LNCaP clone FGC (cell line): ENCODE data around the gene NDUFS1.
"Not testable (repeated sequence)": the region's sequence is repeated elsewhere in the genome, so short reads cannot be mapped to it uniquely, and the experiment has no call there.

Experiments used
- DNase-seq: peaks from one replicate; pipeline ENCODE4 v3.0.0-alpha.2; 2011; ENCODE audit warnings: low read depth
- H3K4me3 ChIP-seq: 2 replicates; pipeline ENCODE4 v1.5.1; 2011; ENCODE audit warnings: mild to moderate bottlenecking, low read depth, low read length, control low read depth
- TF ChIP-seq, protein P1 (sequence below): IDR thresholded peaks from 2 replicates; pipeline ENCODE4 v1.5.1; 2012; ENCODE audit warnings: mild to moderate bottlenecking; ENCODE audit not compliant: control insufficient read depth, insufficient read depth; ENCODE audit errors: extremely low read depth

NDUFS1 gene

DNA sequence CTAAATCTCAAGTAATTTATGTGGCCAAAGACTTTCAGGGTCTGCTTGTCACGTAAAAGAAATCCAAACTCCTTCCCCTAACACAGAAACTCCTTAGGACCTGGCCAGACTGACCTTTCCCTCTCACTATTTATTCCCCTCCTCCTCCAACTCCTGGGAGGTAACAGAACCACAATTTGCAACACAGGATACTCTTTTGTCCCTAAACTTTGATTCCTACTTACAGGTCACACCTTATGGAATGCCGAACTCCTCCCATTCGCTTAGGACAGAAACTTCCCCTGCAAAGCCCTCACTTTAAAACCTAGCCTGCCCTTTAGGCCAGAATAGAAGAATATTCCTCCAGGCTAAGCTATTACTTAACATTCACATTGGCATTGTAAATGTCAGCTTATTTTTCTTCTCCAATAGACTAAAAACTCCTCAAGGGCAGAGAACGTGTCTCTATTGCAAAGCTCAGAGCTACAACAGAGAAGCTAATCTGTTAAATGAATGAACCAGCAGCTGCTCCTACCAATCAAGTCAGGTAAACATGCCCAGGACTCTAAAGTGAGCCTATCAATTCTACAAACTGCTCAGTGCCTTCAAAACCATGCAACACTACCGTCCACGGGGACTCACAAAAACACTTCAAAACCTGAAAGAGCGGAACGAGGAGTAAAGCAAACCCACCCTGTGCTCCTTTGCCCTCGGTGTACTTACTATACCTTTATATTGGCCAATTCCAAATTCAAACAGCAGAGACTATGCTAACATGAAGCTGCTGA is 79.4 kb downstream of the NDUFS1 start:
- DNase-seq, result no peak
- TF ChIP-seq, protein P1, sequence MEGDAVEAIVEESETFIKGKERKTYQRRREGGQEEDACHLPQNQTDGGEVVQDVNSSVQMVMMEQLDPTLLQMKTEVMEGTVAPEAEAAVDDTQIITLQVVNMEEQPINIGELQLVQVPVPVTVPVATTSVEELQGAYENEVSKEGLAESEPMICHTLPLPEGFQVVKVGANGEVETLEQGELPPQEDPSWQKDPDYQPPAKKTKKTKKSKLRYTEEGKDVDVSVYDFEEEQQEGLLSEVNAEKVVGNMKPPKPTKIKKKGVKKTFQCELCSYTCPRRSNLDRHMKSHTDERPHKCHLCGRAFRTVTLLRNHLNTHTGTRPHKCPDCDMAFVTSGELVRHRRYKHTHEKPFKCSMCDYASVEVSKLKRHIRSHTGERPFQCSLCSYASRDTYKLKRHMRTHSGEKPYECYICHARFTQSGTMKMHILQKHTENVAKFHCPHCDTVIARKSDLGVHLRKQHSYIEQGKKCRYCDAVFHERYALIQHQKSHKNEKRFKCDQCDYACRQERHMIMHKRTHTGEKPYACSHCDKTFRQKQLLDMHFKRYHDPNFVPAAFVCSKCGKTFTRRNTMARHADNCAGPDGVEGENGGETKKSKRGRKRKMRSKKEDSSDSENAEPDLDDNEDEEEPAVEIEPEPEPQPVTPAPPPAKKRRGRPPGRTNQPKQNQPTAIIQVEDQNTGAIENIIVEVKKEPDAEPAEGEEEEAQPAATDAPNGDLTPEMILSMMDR, result no peak
- H3K4me3 ChIP-seq, result no peak overlapping the region

DNA sequence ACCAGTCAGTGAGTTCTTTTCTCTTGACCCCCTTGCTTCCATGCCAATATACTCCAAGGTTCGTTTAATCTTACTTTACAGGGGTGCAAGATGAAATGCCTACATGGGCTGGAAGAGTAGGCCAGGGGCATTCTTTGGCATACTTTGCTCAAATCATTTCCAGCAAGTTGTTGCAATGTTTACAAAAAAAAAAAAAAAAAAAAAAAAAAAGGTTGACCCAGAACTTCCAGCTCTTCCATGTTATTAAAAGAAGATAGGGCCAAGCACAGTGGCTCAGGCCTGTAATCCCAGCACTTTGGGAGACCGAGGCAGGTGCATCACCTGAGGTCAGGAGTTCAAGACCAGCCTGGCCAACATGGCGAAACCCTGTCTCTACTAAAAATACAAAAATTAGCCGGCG is 81.4 kb downstream of the NDUFS1 start:
- H3K4me3 ChIP-seq, DNase-seq: not testable (repeated sequence)

DNA sequence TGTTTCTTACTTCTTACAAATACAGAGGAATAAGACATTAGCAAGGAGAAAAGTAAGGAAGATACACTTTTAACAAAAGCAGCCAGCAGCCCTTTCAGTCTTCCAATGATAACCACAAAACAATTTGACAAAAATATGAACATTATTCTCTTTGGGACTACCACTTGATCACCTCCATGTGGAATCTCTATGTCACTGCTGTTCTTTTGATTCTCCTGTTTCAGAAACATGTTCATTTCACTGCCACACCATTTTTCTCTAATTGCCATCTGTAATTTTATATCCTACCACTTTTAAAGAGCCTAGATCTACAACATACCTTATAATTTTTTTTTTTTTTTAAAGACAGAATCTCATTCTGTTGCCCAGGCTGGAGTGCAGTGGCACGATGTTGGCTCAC is 84.1 kb downstream of the NDUFS1 start:
- H3K4me3 ChIP-seq, result no peak overlapping the region
- DNase-seq, result no peak
- TF ChIP-seq, protein P1, result no peak

DNA sequence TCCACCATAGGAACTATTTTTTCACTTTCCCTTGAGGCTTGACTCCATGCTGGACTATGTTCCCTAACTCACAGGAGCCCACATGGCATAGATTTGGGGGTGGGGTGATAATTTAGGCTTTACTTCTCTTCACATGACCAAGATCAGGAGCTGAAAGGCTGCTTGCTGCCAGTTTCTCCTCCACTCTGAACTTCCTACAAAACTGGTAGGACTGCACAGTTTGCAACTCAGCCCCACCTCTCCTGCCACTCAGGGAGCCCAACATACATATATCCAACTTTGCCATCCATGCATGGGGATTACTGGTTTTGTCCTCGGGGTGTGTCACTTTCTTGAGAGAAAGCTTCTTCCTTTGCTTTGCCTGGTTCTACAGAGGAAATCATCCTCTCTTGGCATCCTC is 87.4 kb downstream of the NDUFS1 start:
- DNase-seq, result no peak
- no peak overlapping the region for H3K4me3 ChIP-seq
- TF ChIP-seq, protein P1, result no peak

DNA sequence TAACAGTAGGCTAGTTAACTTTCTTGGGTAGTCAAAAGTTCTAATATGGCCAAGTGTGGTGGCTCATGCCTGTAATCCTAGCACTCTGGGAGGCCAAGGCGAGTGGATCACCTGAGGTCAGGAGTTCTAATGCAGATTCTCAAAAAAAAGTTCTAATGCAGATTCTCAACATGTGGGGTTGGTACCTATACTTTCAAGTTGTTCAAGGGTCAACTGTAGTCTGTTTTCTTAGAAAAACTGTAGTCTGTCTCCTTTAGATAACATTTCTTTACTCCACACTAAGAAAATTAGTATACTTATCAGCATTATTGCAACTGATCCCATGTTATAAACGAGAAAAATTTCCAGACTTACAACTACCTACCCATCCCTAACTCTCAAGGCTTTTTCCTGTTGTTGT is 89.8 kb downstream of the NDUFS1 start:
- DNase-seq, result no peak
- H3K4me3 ChIP-seq, result no peak overlapping the region
- TF ChIP-seq, protein P1, result no peak

DNA sequence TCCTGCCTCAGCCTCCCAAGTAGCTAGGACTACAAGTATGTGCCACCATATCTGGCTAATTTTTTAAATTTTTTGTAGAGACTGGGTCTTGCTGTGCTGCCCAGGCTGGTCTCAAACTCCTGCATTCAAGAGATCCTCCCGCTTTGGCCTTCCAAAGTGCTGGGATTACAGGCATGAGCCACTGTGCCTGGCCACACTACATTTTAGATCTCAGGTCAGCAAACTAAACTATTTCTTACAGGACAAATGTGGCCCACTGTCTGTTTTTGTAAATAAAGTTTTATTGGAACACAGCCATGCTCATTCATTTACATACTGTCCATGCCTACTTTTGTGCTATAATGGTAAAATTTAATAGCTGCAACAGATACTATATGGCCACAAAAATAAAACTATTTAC is 91.0 kb downstream of the NDUFS1 start:
- H3K4me3 ChIP-seq, result no peak overlapping the region
- TF ChIP-seq, protein P1, result no peak
- DNase-seq, result no peak
